Measurements from ENCODE around the gene ERO1B.

The ERO1B gene

DNA sequence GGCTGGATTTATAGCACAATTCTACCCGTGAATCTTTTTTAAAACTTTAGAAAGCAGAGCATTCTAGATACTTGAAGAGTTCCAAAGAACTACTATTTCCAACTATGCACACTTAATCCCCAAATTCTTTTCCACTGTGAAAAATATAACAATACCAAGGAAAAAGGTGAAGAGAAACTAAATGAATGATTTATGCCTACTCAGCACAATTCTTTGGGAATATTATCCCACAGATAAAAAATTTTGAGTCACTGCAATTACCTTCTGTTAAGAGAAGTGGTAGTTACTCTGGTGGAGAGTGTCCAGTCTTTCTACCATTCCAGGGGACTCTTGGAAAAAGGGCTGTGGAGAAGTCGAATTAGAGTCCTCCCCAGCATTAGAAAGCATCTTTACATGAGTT is 39.2 kb downstream of the ERO1B start:
- no peaks in the 10 kb centered on the region for H3K4me1 ChIP-seq (ENCODE audit: control insufficient read depth, insufficient read depth, low read length)
- H3K9ac ChIP-seq (ENCODE audit: low read length): no peak overlapping the region
- no peaks in the 10 kb centered on the region for H3K9me3 ChIP-seq (ENCODE audit: control insufficient read depth, low read length)

DNA sequence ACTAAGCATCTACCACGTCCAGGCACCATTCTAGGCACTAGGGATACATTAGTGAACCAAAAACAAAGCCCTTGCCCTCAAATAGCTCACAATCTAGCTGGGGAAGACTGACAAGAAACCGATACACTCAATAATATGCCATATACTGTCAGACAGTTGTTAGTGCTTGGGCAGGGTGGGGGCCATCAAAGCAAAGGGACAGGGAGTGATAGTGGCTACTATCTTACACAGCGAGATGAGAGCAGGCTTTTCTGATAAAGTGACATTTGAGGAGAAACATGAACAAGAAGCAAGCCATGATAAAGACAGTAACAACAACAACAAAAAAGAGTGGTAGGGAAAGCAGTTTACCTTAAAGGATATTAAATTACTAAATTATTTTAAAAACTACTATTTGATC is 41.1 kb downstream of the ERO1B start:
- no peaks in the 10 kb centered on the region for H3K4me1 ChIP-seq (ENCODE audit: control insufficient read depth, insufficient read depth, low read length)

More for the DNA sequence above, 39.2 kb downstream of the ERO1B start:
- H3K36me3 ChIP-seq (ENCODE audit: control insufficient read depth, insufficient read depth, low read length, severe bottlenecking): no peaks in the 10 kb centered on the region
- no peaks in the 10 kb centered on the region for H3K27me3 ChIP-seq (replicated peaks; ENCODE audit: control insufficient read depth, insufficient read depth, low read length)
- no peak overlapping the region for H3K4me3 ChIP-seq (ENCODE audit: low read length)
- no peak for DNase-seq (ENCODE audit: low read depth)

DNA sequence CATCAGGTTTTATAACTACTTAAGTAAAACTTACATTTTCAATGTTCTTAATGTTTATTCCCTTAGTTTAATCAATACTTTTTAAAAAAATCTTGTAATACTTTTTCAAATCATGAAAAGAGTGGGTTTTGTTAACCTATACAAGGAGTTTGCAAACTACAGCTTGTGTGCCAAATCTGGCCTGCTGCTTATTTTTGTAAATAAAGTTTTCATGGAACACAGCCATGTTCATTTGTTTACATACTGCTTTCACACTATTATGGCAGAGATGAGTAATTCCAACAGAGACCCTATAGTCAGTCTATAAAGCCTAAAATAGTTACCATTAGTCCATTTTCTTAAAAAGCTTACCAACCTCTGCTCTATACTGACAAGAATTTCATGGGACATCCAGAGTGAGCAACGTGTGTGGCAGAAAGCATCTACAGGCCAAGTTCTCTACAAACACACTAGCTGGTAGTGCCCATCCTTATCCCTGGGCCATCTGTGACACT is 42.6 kb downstream of the ERO1B start:
- no peak overlapping the region for H3K4me3 ChIP-seq (ENCODE audit: low read length)
- no peaks in the 10 kb centered on the region for H3K9me3 ChIP-seq (ENCODE audit: control insufficient read depth, low read length)
- H3K4me1 ChIP-seq (ENCODE audit: control insufficient read depth, insufficient read depth, low read length): no peaks in the 10 kb centered on the region
- DNase-seq (ENCODE audit: low read depth): no peak
- H3K36me3 ChIP-seq (ENCODE audit: control insufficient read depth, insufficient read depth, low read length, severe bottlenecking): no peaks in the 10 kb centered on the region
- no peaks in the 10 kb centered on the region for H3K27me3 ChIP-seq (replicated peaks; ENCODE audit: control insufficient read depth, insufficient read depth, low read length)
- H3K9ac ChIP-seq (ENCODE audit: low read length): no peak overlapping the region

More for the DNA sequence above, 41.1 kb downstream of the ERO1B start:
- H3K27me3 ChIP-seq (replicated peaks; ENCODE audit: control insufficient read depth, insufficient read depth, low read length): no peaks in the 10 kb centered on the region
- no peaks in the 10 kb centered on the region for H3K36me3 ChIP-seq (ENCODE audit: control insufficient read depth, insufficient read depth, low read length, severe bottlenecking)
- no peaks in the 10 kb centered on the region for H3K9me3 ChIP-seq (ENCODE audit: control insufficient read depth, low read length)
- no peak overlapping the region for H3K4me3 ChIP-seq (ENCODE audit: low read length)
- H3K9ac ChIP-seq (ENCODE audit: low read length): no peak overlapping the region
- DNase-seq (ENCODE audit: low read depth): no peak

DNA sequence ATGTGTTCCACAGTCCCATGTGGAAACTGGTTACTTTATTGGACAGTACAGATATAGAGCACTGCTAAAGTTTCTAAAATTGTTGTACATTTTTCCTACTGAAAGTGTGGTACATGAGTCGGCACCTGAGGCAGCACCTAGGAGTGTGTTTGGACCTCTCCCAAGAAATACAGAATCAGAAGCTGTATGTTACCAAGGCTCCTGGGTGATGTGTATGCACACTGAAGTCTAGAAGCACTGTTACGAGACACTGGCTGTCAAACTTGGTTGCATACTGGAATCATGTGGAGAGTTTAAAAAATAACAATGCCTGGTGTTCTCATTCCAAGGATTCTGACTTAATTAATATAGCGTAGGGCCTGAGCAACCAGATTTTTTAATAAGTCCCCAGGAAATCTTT is 46.6 kb downstream of the ERO1B start:
- H3K27me3 ChIP-seq (replicated peaks; ENCODE audit: control insufficient read depth, insufficient read depth, low read length): no peaks in the 10 kb centered on the region
- no peaks in the 10 kb centered on the region for H3K36me3 ChIP-seq (ENCODE audit: control insufficient read depth, insufficient read depth, low read length, severe bottlenecking)
- no peaks in the 10 kb centered on the region for H3K4me1 ChIP-seq (ENCODE audit: control insufficient read depth, insufficient read depth, low read length)
- no peak overlapping the region for H3K9ac ChIP-seq (ENCODE audit: low read length)
- no peak for DNase-seq (ENCODE audit: low read depth)
- H3K4me3 ChIP-seq (ENCODE audit: low read length): no peak overlapping the region
- no peaks in the 10 kb centered on the region for H3K9me3 ChIP-seq (ENCODE audit: control insufficient read depth, low read length)

DNA sequence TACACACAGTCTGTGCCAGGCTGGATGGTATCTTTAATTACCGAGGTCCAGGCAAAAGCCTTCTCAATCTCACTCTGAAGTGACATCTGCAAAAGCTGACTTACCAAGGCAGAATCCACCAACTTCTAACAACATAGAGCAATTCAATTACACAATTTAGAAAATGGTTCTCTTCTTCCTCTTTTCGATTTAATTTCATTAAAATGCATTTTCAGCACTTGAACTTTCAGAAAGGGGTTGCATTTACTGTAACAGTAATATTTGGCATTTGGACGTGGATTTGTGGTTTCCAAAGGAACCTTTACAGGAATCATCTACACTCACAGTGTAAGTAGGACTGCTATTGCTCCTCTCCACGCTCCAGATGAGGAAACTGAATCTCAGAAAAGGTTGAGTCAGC is 53.3 kb downstream of the ERO1B start:
- Histone ChIP-seq H3K9ac (ENCODE audit: low read length) (no peak overlapping the region), H3K4me3 (ENCODE audit: low read length) (no peak overlapping the region), H3K27me3 (replicated peaks; ENCODE audit: control insufficient read depth, insufficient read depth, low read length) (no peaks in the 10 kb centered on the region), H3K36me3 (ENCODE audit: control insufficient read depth, insufficient read depth, low read length, severe bottlenecking) (peaks cover under 1% of the 10 kb centered on the region), H3K4me1 (ENCODE audit: control insufficient read depth, insufficient read depth, low read length) (no peaks in the 10 kb centered on the region), H3K9me3 (ENCODE audit: control insufficient read depth, low read length) (no peaks in the 10 kb centered on the region)
- DNase-seq (ENCODE audit: low read depth): no peak

DNA sequence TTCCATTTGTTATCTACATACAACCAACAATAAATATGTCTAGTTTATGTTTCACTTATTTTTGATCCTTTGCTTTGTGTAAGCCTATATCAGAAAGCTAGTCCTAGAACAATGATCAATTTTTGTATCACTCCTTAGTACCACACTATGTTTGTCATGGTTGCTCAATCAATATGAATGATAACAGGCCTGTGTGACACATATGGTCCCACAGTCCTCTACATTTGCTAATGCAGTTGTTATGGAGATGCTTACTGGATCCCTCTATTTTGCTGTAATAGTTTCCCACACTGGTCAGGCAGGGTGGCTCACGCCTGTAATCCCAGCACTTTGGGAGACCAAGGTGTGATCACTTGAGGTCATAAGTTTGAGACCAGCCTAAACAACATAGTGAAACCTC is 59.1 kb downstream of the ERO1B start:
- Histone ChIP-seq H3K27me3 (replicated peaks; ENCODE audit: control insufficient read depth, insufficient read depth, low read length) (no peaks in the 10 kb centered on the region), H3K9ac (ENCODE audit: low read length) (no peak overlapping the region), H3K4me3 (ENCODE audit: low read length) (no peak overlapping the region), H3K36me3 (ENCODE audit: control insufficient read depth, insufficient read depth, low read length, severe bottlenecking) (peaks cover 7% of the 10 kb centered on the region), H3K9me3 (ENCODE audit: control insufficient read depth, low read length) (no peaks in the 10 kb centered on the region), H3K4me1 (ENCODE audit: control insufficient read depth, insufficient read depth, low read length) (no peaks in the 10 kb centered on the region)
- DNase-seq (ENCODE audit: low read depth): no peak

DNA sequence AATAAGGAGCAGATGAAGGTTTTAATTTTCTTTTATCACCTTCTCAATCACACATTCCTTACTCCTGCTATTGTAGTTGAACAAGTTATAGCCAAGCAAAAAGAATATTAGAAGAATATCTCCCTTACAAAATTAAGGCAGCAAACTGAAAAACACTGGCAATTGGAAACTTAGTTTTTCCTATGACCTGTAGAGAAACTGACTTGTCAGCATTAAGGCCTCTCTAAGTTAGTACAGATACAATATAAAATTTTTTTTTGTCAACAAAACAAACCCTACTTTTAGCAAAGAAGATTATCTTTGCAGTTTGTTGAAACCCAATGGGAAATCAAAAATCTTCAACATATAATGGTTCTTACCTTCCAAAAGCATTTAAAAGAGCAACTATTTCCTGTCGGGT is 61.3 kb downstream of the ERO1B start:
- no peaks in the 10 kb centered on the region for H3K9me3 ChIP-seq (ENCODE audit: control insufficient read depth, low read length)
- no peaks in the 10 kb centered on the region for H3K27me3 ChIP-seq (replicated peaks; ENCODE audit: control insufficient read depth, insufficient read depth, low read length)
- no peaks in the 10 kb centered on the region for H3K4me1 ChIP-seq (ENCODE audit: control insufficient read depth, insufficient read depth, low read length)
- H3K9ac ChIP-seq (ENCODE audit: low read length): no peak overlapping the region
- peaks cover 7% of the 10 kb centered on the region for H3K36me3 ChIP-seq (ENCODE audit: control insufficient read depth, insufficient read depth, low read length, severe bottlenecking)
- no peak overlapping the region for H3K4me3 ChIP-seq (ENCODE audit: low read length)
- DNase-seq (ENCODE audit: low read depth): no peak

DNA sequence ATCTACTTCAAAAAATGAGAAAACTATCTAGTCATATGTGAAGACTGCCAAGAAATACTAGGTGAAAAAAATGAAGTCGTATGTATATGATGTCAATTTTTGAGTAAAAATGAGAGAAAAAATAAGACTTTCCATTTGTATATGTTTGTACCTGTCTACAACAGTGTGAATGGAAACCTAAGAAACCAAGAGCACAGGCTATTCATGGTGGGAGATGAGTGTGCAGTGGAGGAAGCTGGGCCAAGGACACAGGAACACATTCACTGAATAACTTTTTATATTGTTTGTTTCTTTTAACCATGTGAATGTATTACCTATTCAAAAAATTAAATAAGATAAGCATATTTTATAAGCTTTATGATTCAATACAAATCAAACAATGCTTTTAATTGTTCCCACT is 67.0 kb downstream of the ERO1B start:
- Histone ChIP-seq H3K4me1 (ENCODE audit: control insufficient read depth, insufficient read depth, low read length) (no peaks in the 10 kb centered on the region), H3K9ac (ENCODE audit: low read length) (no peak overlapping the region), H3K4me3 (ENCODE audit: low read length) (no peak overlapping the region), H3K27me3 (replicated peaks; ENCODE audit: control insufficient read depth, insufficient read depth, low read length) (no peaks in the 10 kb centered on the region), H3K36me3 (ENCODE audit: control insufficient read depth, insufficient read depth, low read length, severe bottlenecking) (no peaks in the 10 kb centered on the region), H3K9me3 (ENCODE audit: control insufficient read depth, low read length) (no peaks in the 10 kb centered on the region)
- DNase-seq (ENCODE audit: low read depth): no peak

DNA sequence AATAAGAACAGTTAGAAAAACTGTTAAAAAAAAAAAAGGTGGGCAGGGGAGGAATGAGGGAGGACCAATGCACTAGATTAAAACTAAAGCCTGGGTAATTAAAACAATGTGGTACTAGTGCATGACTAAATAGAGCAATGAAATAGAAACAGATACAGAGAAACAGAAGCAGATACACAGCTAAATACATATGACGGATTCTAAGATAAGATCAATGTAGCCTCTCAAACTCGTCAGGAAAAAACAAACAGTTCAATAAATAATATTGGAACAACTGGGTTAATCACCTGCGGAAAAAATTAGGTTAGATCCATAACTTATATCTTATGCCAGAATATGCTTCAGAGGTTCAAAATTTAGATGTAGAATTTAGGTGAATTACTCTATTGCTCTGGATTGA is 68.2 kb downstream of the ERO1B start:
- Histone ChIP-seq H3K36me3 (ENCODE audit: control insufficient read depth, insufficient read depth, low read length, severe bottlenecking) (peaks cover 4% of the 10 kb centered on the region), H3K4me1 (ENCODE audit: control insufficient read depth, insufficient read depth, low read length) (no peaks in the 10 kb centered on the region), H3K9me3 (ENCODE audit: control insufficient read depth, low read length) (no peaks in the 10 kb centered on the region), H3K27me3 (replicated peaks; ENCODE audit: control insufficient read depth, insufficient read depth, low read length) (no peaks in the 10 kb centered on the region), H3K9ac (ENCODE audit: low read length) (no peak overlapping the region), H3K4me3 (ENCODE audit: low read length) (no peak overlapping the region)
- no peak for DNase-seq (ENCODE audit: low read depth)

DNA sequence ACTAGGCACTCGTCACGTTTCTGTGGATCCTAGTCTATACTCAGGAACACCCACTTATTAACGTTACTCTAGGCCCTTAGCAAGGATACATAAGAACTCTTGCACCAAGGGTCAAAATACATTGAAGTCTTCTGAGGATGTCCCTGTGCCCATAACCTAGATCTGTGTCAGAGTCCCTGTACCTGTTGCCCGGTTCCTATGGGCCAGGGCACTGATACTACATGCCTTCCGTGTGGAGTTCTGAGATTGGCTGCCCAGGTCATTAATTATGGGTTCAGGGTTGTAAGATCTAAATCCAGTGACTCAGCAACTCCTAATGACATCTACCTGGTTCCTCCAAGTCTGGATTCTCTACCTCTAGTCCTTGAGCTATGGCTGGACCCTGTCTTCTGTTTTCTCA is 69.9 kb downstream of the ERO1B start:
- H3K9ac ChIP-seq (ENCODE audit: low read length): no peak overlapping the region
- DNase-seq (ENCODE audit: low read depth): no peak
- H3K9me3 ChIP-seq (ENCODE audit: control insufficient read depth, low read length): no peaks in the 10 kb centered on the region
- no peaks in the 10 kb centered on the region for H3K27me3 ChIP-seq (replicated peaks; ENCODE audit: control insufficient read depth, insufficient read depth, low read length)
- peaks cover 4% of the 10 kb centered on the region for H3K36me3 ChIP-seq (ENCODE audit: control insufficient read depth, insufficient read depth, low read length, severe bottlenecking)
- H3K4me3 ChIP-seq (ENCODE audit: low read length): no peak overlapping the region
- no peaks in the 10 kb centered on the region for H3K4me1 ChIP-seq (ENCODE audit: control insufficient read depth, insufficient read depth, low read length)

DNA sequence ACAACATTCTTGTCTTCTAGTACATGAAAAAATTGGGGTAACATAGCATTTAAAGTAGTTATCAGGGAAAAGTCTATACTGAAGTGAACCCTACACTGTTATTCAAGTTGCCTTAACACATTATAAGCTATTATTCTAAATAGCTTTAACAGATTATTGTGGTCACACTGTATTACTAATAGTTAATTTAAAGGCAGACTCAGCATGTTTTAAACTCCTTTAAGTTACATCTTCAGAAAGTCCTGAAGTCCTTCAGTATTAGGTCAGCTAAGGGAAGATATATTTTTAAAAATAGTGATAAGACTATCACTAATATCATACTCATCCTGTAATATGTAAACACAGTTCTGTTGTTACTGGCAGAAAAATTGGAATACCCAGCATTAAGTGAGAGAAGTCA is 72.0 kb downstream of the ERO1B start:
- Histone ChIP-seq H3K4me3 (ENCODE audit: low read length) (no peak overlapping the region), H3K9me3 (ENCODE audit: control insufficient read depth, low read length) (no peaks in the 10 kb centered on the region), H3K27me3 (replicated peaks; ENCODE audit: control insufficient read depth, insufficient read depth, low read length) (no peaks in the 10 kb centered on the region), H3K36me3 (ENCODE audit: control insufficient read depth, insufficient read depth, low read length, severe bottlenecking) (peaks cover 13% of the 10 kb centered on the region), H3K4me1 (ENCODE audit: control insufficient read depth, insufficient read depth, low read length) (no peaks in the 10 kb centered on the region), H3K9ac (ENCODE audit: low read length) (no peak overlapping the region)
- DNase-seq (ENCODE audit: low read depth): no peak

DNA sequence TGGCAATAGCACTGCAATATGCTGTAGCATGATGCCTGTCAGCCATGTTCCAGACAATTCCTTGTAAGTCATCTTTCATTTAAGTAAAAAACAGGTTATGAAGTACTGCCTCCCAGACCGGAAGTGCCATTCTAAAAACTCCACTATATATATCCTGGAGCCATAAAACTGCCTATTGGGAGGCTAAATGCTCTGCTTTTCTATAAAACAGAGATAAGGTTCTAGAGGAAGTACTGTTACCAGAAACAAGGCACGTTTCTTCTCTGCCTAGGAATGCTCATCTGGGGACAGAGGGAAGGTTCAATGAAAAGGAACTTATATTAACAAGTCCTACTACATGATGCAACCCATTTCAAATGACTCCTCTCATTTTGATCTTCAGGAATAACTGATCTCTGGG is 72.6 kb downstream of the ERO1B start:
- Histone ChIP-seq H3K27me3 (replicated peaks; ENCODE audit: control insufficient read depth, insufficient read depth, low read length) (no peaks in the 10 kb centered on the region), H3K4me1 (ENCODE audit: control insufficient read depth, insufficient read depth, low read length) (no peaks in the 10 kb centered on the region), H3K36me3 (ENCODE audit: control insufficient read depth, insufficient read depth, low read length, severe bottlenecking) (peaks cover 13% of the 10 kb centered on the region), H3K4me3 (ENCODE audit: low read length) (no peak overlapping the region), H3K9me3 (ENCODE audit: control insufficient read depth, low read length) (no peaks in the 10 kb centered on the region), H3K9ac (ENCODE audit: low read length) (no peak overlapping the region)
- DNase-seq (ENCODE audit: low read depth): no peak
